ENCODE data around the gene C10orf62. TPM values are rescaled to one million over a fixed set of nuclear protein-coding genes. Genes with fewer than 3 reads are reported as not detected.

The C10orf62 gene
- total RNA-seq, 1 donor: not detected

- no peak overlapping the region for H3K4me3 ChIP-seq (ENCODE audit: low read depth, low read length)
- TF ChIP-seq, protein P1, sequence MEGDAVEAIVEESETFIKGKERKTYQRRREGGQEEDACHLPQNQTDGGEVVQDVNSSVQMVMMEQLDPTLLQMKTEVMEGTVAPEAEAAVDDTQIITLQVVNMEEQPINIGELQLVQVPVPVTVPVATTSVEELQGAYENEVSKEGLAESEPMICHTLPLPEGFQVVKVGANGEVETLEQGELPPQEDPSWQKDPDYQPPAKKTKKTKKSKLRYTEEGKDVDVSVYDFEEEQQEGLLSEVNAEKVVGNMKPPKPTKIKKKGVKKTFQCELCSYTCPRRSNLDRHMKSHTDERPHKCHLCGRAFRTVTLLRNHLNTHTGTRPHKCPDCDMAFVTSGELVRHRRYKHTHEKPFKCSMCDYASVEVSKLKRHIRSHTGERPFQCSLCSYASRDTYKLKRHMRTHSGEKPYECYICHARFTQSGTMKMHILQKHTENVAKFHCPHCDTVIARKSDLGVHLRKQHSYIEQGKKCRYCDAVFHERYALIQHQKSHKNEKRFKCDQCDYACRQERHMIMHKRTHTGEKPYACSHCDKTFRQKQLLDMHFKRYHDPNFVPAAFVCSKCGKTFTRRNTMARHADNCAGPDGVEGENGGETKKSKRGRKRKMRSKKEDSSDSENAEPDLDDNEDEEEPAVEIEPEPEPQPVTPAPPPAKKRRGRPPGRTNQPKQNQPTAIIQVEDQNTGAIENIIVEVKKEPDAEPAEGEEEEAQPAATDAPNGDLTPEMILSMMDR (IDR thresholded peaks at IDR 0.05; ENCODE audit: insufficient read depth, low read length): no peak
- no peak for DNase-seq (ENCODE audit: low read depth)
These were observed 29.2 kb downstream of the C10orf62 start for GRCh38 chr10:97618733-97619132.

- DNase-seq (ENCODE audit: low read depth): no peak
- no peak overlapping the region for H3K4me3 ChIP-seq (ENCODE audit: low read depth, low read length)
- TF ChIP-seq, protein P1 (IDR thresholded peaks at IDR 0.05; ENCODE audit: insufficient read depth, low read length): no peak
These were observed 33.8 kb downstream of the C10orf62 start for GRCh38 chr10:97623277-97623676.

DNA sequence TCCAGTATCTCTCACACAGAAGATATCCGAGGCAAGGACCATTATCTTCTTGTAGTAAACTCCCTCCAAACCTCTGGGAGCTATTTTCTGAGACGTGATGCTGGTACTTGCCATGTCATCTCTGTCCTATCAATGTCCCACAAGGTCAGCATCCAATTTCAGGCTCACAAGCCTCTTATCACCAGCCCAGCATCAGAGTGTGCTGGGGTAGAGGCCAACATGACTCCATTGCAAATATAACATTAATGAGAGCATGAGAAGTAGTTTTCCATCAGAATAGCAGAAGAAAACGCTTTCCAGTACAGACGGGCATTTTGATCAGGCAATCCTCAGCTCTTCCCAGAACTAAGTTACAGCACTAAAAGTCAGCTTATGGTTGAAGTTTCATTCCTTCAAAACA lies 38.2 kb downstream of the C10orf62 start:
- TF ChIP-seq, protein P1 (IDR thresholded peaks at IDR 0.05; ENCODE audit: insufficient read depth, low read length): no peak
- DNase-seq (ENCODE audit: low read depth): no peak
- no peak overlapping the region for H3K4me3 ChIP-seq (ENCODE audit: low read depth, low read length)

- H3K4me3 ChIP-seq (ENCODE audit: low read depth, low read length): no peak overlapping the region
- TF ChIP-seq, protein P1 (IDR thresholded peaks at IDR 0.05; ENCODE audit: insufficient read depth, low read length): no peak
- no peak for DNase-seq (ENCODE audit: low read depth)
These were observed 38.7 kb downstream of the C10orf62 start for GRCh38 chr10:97628228-97628627.

DNA sequence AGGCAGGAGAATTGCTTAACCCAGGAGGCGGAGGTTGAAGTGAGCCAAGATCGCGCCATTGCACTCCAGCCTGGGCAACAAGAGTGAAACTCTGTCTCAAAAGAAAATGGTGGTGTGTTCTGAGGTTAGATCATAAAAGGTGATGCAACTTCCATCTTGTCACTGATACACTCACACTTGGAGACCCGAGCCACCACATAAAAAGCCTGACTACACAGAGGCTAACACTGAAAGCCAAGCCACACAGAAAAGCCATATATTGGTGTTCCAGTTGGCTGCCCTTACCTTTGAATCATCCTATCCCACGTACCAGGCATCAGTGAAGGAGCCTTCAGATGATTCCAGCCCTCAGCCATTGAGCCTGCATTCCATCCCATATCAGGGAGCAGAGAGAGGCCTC lies 39.8 kb downstream of the C10orf62 start:
- TF ChIP-seq, protein P1 (IDR thresholded peaks at IDR 0.05; ENCODE audit: insufficient read depth, low read length): no peak
- no peak overlapping the region for H3K4me3 ChIP-seq (ENCODE audit: low read depth, low read length)
- DNase-seq (ENCODE audit: low read depth): no peak

GRCh38 chr10:97631098-97631497 lies 41.6 kb downstream of the C10orf62 start:
- H3K4me3 ChIP-seq (ENCODE audit: low read depth, low read length): no peak overlapping the region
- no peak for DNase-seq (ENCODE audit: low read depth)
- TF ChIP-seq, protein P1 (IDR thresholded peaks at IDR 0.05; ENCODE audit: insufficient read depth, low read length): no peak

Measured in fibroblast of the aortic adventitia (primary cell).